Erythroblast (primary cell): ENCODE data around the gene AGO4.

ENCODE experiments used
- GATA1 ChIP-seq: IDR thresholded peaks from 2 replicates; pipeline ENCODE4 v1.6.1; 2011; ENCODE audit warnings: low read depth, mild to moderate bottlenecking, control low read depth, low read length, moderate library complexity
- POLR2A ChIP-seq: IDR thresholded peaks from 2 replicates; pipeline ENCODE4 v1.6.1; 2011; ENCODE audit warnings: mild to moderate bottlenecking, low read length

DNA sequence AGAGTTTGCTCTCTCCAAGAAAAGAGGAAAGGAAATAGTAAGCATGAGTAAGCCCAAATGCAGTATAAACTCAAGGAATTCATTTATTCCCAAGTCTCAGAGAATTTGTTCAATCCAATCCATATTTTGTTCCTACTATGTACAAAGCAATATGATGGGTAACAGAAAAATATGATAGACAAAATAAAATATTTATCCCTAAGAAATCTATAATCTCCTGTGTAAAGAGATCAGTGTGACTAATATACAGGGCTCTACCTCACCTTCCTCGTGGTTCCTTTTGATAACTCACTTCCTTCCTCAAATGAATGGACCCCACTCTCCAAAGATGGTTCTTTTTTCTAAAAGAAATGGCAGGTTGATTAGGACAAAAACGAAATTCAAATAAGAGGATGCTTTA lies 45.7 kb upstream of the AGO4 start:
- TF ChIP-seq POLR2A (no peak), GATA1 (no peak)
